GM12878 (cell line): ENCODE data around the gene FAAP24. TPM values are rescaled to one million over a fixed set of nuclear protein-coding genes. Genes with fewer than 3 reads are reported as not detected.

ENCODE experiments used
- ASH2L ChIP-seq: fragments of 300-600, 200-600 bp; sonication (generic); IDR thresholded peaks from 2 replicates; pipeline ENCODE4 v1.6.1; 2017; ENCODE audit warnings: low read depth, mild to moderate bottlenecking, borderline replicate concordance
- CBFB ChIP-seq: IDR thresholded peaks from 2 replicates; pipeline ENCODE4 v1.6.1; 2016; ENCODE audit warnings: antibody characterized with exemption, low read depth
- CREB1 ChIP-seq: IDR thresholded peaks from 2 replicates; pipeline ENCODE4 v1.6.1; 2012; ENCODE audit warnings: low read depth, mild to moderate bottlenecking, inconsistent platforms
- KDM1A ChIP-seq: fragments of 200-600 bp; sonication (generic); IDR thresholded peaks from 2 replicates; pipeline ENCODE4 v1.6.1; 2016; ENCODE audit warnings: borderline replicate concordance
- MYC ChIP-seq: IDR thresholded peaks from 2 replicates; pipeline ENCODE4 v1.6.1; 2011; ENCODE audit warnings: mild to moderate bottlenecking, low read length, moderate library complexity, inconsistent platforms; ENCODE audit not compliant: insufficient read depth, insufficient replicate concordance, insufficient read length, severe bottlenecking
- NFIC ChIP-seq: IDR thresholded peaks from 2 replicates; pipeline ENCODE4 v1.6.1; 2012; ENCODE audit warnings: low read depth, mild to moderate bottlenecking, inconsistent platforms, low read length, moderate library complexity
- NR2C2 ChIP-seq: IDR thresholded peaks from 2 replicates; pipeline ENCODE4 v1.6.1; 2011; ENCODE audit warnings: borderline replicate concordance, low read depth; ENCODE audit not compliant: control insufficient read depth, insufficient read length
- PBX3 ChIP-seq: IDR thresholded peaks from 2 replicates; pipeline ENCODE4 v1.6.1; 2011; ENCODE audit warnings: mild to moderate bottlenecking, low read depth, low read length, moderate library complexity; ENCODE audit not compliant: insufficient replicate concordance
- SKIL ChIP-seq: fragments of 450-650 bp; IDR thresholded peaks from 2 replicates; pipeline ENCODE4 v1.6.1; 2017; ENCODE audit warnings: mild to moderate bottlenecking, low read depth, inconsistent platforms; ENCODE audit not compliant: poor library complexity, severe bottlenecking
- SMAD5 ChIP-seq: IDR thresholded peaks from 2 replicates; pipeline ENCODE4 v1.6.1; 2016; ENCODE audit warnings: antibody characterized with exemption, low read depth
- SMC3 ChIP-seq: IDR thresholded peaks from 2 replicates; pipeline ENCODE4 v1.6.1; 2011; ENCODE audit warnings: low read length, improper control_type of control experiment, borderline replicate concordance
- SREBF1 ChIP-seq: IDR thresholded peaks from 2 replicates; pipeline ENCODE4 v1.6.1; 2012; ENCODE audit warnings: mild to moderate bottlenecking, low read length
- SUZ12 ChIP-seq: fragments of 200-600 bp; sonication (generic); IDR thresholded peaks from one replicate; pipeline ENCODE4 v1.6.1; 2018; ENCODE audit warnings: antibody characterized with exemption, mild to moderate bottlenecking; ENCODE audit not compliant: unreplicated experiment
- ZBTB4 ChIP-seq: fragments of 450-650 bp; formaldehyde crosslinking; IDR thresholded peaks from 2 replicates; pipeline ENCODE4 v1.4.0; 2022; ENCODE audit warnings: mild to moderate bottlenecking, moderate library complexity
- ZNF592 ChIP-seq: fragments of 450-650 bp; IDR thresholded peaks from 2 replicates; pipeline ENCODE4 v1.6.1; 2017; ENCODE audit warnings: mild to moderate bottlenecking, moderate library complexity
- ZZZ3 ChIP-seq: IDR thresholded peaks from 2 replicates; pipeline ENCODE4 v1.6.1; 2011; ENCODE audit warnings: low read depth; ENCODE audit not compliant: control insufficient read depth, insufficient read length
- polyA plus RNA-seq, 11 experiments: library from polyadenylated mRNA; depleted of rRNA in 4 of 11; unstranded in 6 of 11; stranded (reverse) in 5 of 11; fragments of >200 nt; fragmentation: Nextera tagmentation in 4 of 11; fragmentation: Illumina TruSeq in 1 of 11; extraction: Ambion mirVana in 4 of 11; extraction: Trizol in 1 of 11; gene quantifications; 1 replicate in 1 of 11; 2 replicates in 10 of 11; pipeline versions ENCODE4 v1.2.1 to v1.2.3, GENCODE V29; 2011 to 2016; ENCODE audit warnings: inconsistent platforms in 2 of 11, missing spikeins in 2 of 11, low read depth in 1 of 11
- total RNA-seq, 4 experiments: library from RNA; depleted of rRNA in 3 of 4; stranded (reverse); fragments of >200 nt in 3 of 4; fragmentation: Illumina TruSeq in 1 of 4; extraction: Trizol in 1 of 4; gene quantifications; 2 replicates each; pipeline versions ENCODE4 v1.2.1 to v1.2.3, GENCODE V29; 2013 to 2021

FAAP24 gene
- total and polyA plus RNA-seq, 10 of the 15 experiments (the other 5 are each of a cell fraction or from before 2014, with no cell fraction given): 6.4 to 17.4 (median 9.9) TPM

- TF ChIP-seq ZNF592 (no peak), PBX3 (peak; percentile 96), SKIL (peak; percentile 65), MYC (no peak), KDM1A (no peak), SMC3 (no peak), CREB1 (peak; percentile 87), SMAD5 (peak; percentile 61; the same call in 1 of the 2 replicates), ASH2L (no peak), CBFB (no peak), SREBF1 (no peak), SUZ12 (no peak), ZZZ3 (no peak), ZBTB4 (no peak), NR2C2 (no peak), NFIC (no peak)
Measured at GRCh38 chr19:32971715-32972540, at the start of gene FAAP24, which contains the start of gene CEP89 (continued).
